ENCODE measurements around the gene OR2T10. TPM values are rescaled to one million over a fixed set of nuclear protein-coding genes. Genes with fewer than 3 reads are reported as not detected.

OR2T10 gene
- total and polyA plus RNA-seq, 12 donors: not detected

DNA sequence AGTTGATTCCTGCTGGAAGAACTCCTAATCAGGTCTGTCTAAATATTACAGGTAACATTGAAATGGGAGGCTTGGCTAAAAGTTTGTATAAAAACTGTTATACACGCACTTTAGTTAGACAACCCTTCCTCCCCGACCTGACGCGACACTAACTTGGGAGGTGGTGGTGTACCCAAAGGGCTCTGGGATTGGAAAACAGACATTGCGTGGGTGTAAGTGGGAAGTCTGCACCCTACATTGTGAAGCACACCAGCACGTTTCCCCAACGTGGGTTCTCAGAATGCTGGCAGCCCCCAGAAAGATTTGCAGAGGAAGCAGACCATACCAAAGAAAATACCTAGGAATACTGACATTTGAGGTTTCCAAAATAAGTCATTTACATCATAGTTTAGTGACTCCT lies 20.6 kb upstream of the OR2T10 start:
- Histone ChIP-seq H3K27ac (no peak overlapping the region), H3K4me3 (no peak overlapping the region), H3K27me3 (no peaks in the 10 kb centered on the region), H3K9me3 (replicated peaks in 1 of 3) (no peaks in the 10 kb centered on the region), H3K4me1 (replicated peaks in 1 of 2) (no peaks in the 10 kb centered on the region), H3K36me3 (replicated peaks in 1 of 2) (no peaks in the 10 kb centered on the region)
- 62 to 72% (median 65%) methylated on average over 7 of the region's 7 CpGs for WGBS, 4 donors
- DNase-seq: no peak
- TF ChIP-seq, protein P1, sequence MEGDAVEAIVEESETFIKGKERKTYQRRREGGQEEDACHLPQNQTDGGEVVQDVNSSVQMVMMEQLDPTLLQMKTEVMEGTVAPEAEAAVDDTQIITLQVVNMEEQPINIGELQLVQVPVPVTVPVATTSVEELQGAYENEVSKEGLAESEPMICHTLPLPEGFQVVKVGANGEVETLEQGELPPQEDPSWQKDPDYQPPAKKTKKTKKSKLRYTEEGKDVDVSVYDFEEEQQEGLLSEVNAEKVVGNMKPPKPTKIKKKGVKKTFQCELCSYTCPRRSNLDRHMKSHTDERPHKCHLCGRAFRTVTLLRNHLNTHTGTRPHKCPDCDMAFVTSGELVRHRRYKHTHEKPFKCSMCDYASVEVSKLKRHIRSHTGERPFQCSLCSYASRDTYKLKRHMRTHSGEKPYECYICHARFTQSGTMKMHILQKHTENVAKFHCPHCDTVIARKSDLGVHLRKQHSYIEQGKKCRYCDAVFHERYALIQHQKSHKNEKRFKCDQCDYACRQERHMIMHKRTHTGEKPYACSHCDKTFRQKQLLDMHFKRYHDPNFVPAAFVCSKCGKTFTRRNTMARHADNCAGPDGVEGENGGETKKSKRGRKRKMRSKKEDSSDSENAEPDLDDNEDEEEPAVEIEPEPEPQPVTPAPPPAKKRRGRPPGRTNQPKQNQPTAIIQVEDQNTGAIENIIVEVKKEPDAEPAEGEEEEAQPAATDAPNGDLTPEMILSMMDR (IDR thresholded peaks at IDR 0.05): no peak
- no peak for TF ChIP-seq POLR2A (IDR thresholded peaks at IDR 0.05)
- intact Hi-C loops (cut with DNase I): no loop called here

- Histone ChIP-seq H3K27me3 (peaks cover 4% of the 10 kb centered on the region), H3K4me1 (replicated peaks in 1 of 2) (no peaks in the 10 kb centered on the region), H3K36me3 (replicated peaks in 1 of 2) (no peaks in the 10 kb centered on the region), H3K9me3 (replicated peaks in 1 of 3) (no peaks in the 10 kb centered on the region), H3K27ac (no peak overlapping the region), H3K4me3 (no peak overlapping the region)
- TF ChIP-seq POLR2A (IDR thresholded peaks at IDR 0.05): no peak
- TF ChIP-seq, protein P1 (IDR thresholded peaks at IDR 0.05): no peak
- no peak for DNase-seq
- intact Hi-C loops (cut with DNase I): no loop called here
- WGBS, 4 donors: 49 to 69% (median 57%) methylated on average over 1 of the region's 1 CpG
These were observed 16.2 kb upstream of the OR2T10 start for GRCh38 chr1:248613742-248614141.

GRCh38 chr1:248611883-248612414 lies 14.4 kb upstream of the OR2T10 start:
- Histone ChIP-seq H3K27me3 (peaks cover 4% of the 10 kb centered on the region), H3K4me3 (no peak overlapping the region), H3K4me1 (replicated peaks in 1 of 2) (no peaks in the 10 kb centered on the region), H3K36me3 (replicated peaks in 1 of 2) (no peaks in the 10 kb centered on the region), H3K27ac (no peak overlapping the region), H3K9me3 (replicated peaks in 1 of 3) (no peaks in the 10 kb centered on the region)
- WGBS, 4 donors: 63 to 86% (median 78%) methylated on average over 4 of the region's 4 CpGs
- intact Hi-C loops (cut with DNase I): no loop called here
- no peak for DNase-seq
- TF ChIP-seq, protein P1 (IDR thresholded peaks at IDR 0.05): no peak
- no peak for TF ChIP-seq POLR2A (IDR thresholded peaks at IDR 0.05)

DNA sequence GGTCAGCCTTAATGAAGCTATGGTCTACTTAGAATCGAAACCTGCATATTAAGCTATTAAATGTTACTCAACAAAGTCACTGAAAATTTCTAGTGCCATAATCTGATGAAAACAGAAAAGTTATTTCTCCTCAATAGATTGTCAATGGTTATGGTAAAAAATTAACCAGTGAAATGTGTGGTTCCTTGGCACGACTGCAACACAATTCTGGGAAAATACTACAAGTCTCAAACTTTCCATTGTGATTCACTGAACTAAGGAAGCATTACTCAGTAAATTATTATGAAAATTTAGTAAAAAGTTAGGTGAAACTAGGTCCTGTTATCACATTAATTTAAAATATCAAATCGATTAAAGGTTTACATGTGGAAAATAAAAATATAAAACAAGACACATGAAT lies 12.8 kb upstream of the OR2T10 start:
- DNase-seq: no peak
- no peaks in the 10 kb centered on the region for H3K9me3 ChIP-seq (replicated peaks in 1 of 3)
- WGBS, 4 donors: 41 to 51% (median 50%) methylated on average over 3 of the region's 3 CpGs
- H3K27me3 ChIP-seq: peaks cover 4% of the 10 kb centered on the region
- TF ChIP-seq POLR2A (IDR thresholded peaks at IDR 0.05): no peak
- TF ChIP-seq, protein P1 (IDR thresholded peaks at IDR 0.05): no peak
- intact Hi-C loops (cut with DNase I): no loop called here
- no peak overlapping the region for H3K27ac ChIP-seq
- no peaks in the 10 kb centered on the region for H3K36me3 ChIP-seq (replicated peaks in 1 of 2)
- H3K4me1 ChIP-seq (replicated peaks in 1 of 2): no peaks in the 10 kb centered on the region
- H3K4me3 ChIP-seq: no peak overlapping the region

Data from adrenal gland (tissue), 12 donors.